HG03442 (cell line): ENCODE data around the gene CGB1.
"Not testable (repeated sequence)": the region's sequence is repeated elsewhere in the genome, so short reads cannot be mapped to it uniquely, and the experiment has no call there.

Experiments used
- ATAC-seq: cut with Tn5 transposase; IDR thresholded peaks from one replicate; pipeline ENCODE4 v1.9.1; 2021; ENCODE audit warnings: mild to moderate bottlenecking, moderate library complexity; ENCODE audit not compliant: unreplicated experiment

The CGB1 gene

DNA sequence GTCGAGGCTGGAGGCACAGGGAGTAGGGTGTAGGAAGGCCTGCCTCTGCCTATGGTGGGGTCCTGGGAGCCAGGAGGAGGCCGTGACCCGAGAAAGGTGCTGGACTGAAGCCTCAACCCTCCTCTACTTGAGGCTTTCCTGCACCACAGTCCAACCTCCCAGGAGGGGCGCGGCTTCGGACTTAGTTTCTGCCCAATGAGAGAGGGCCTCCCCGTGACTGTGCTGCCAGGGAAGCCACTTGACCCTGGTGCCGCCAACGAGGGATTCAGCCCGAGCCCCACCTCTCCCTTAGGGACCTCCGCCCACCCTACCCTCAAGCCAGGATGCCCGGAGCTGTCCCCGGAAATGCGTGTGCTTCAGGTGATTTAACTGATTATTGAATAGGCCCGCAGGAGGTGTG is 12.5 kb downstream of the CGB1 start, which contains the start of gene CGB3:
TSS of gene CGB3 (minus strand) at position 101 of the 400 bp plus-strand sequence. CDS start 362 bp downstream, outside the sequence.
- not testable (repeated sequence) for ATAC-seq

DNA sequence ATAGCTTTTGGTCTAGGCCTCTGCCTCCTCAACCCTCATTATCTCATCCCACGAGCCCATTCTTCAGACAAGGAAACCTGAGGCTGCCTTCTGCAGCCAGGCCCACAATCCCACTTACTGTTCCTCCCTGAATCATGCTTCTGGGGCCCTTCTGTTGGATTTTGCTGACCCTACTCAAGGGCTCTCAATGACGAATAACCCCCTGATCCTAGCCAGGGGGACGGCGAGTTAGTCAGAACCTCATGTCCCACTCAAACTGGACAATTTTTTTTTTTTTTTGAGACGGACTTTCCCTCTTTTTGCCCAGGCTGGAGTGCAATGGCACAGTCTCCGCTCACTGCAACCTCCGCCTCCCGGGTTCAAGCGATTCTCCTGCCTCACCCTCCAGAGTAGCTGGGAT is 14.6 kb downstream of the CGB1 start:
- ATAC-seq, result no peak

DNA sequence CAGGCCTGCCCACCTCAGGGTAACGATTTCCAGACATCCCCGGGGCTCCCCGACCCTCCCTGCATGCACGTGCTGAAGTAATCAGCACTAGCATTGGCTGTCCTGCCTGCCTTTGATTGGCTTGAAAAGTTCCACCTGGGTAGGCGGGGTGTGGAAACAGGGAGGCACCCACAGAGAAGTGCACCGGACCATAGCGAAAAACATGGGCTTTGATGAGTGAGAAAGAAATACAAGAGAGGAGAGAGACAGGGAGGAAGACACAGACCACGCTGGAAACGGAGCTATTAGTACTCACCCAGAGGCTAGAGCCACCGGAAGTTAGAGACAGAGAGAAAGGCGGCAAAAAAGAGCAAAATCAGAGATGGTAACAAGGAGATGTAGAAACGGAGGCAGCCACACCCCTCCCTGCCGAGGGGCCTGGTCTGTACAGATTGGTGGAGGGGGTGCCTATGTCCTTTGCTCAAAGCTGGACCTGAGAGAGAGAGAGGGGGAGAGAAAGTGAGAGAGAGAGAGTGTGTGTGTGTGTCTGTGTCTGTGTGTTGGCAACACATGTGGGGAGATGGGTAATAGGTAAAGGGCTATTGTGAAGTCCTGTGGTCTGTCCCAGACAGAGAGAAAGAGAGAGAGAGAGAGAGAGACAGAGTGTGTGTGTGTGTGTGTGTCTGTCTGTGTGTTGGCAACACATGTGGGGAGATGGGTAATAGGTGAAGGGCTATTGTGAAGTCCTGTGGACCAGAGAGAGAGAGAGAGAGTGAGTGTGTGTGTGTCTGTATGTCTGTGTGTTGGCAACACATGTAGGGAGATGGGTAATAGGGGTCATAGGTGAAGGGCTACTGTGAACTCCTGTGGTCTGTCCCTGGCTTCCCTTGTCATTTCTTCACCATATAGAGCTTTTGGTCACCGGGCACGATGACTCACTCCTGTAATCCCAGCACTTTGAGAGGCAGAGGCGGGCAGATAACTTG is 15.5 kb downstream of the CGB1 start:
- ATAC-seq, result no peak

DNA sequence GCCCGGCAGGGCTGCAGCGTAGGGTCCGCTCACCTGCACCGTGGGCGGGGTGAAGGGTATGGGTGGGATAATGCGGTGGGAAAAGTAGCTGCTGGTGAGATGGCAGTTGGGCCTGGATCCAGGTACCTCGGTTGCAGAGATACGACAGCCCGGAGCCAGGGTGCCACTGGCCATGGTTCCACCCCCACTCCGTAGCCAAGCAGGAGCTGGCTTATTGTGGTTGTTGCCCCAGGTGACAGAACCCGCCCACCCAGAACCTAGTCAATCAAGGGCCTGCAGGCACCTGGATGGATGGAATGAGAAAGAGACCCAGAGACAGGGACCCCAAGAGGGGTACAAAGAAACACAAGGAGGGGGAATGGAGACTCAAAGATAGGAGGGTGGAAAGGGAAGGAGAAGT is 16.4 kb downstream of the CGB1 start:
- no peak for ATAC-seq

DNA sequence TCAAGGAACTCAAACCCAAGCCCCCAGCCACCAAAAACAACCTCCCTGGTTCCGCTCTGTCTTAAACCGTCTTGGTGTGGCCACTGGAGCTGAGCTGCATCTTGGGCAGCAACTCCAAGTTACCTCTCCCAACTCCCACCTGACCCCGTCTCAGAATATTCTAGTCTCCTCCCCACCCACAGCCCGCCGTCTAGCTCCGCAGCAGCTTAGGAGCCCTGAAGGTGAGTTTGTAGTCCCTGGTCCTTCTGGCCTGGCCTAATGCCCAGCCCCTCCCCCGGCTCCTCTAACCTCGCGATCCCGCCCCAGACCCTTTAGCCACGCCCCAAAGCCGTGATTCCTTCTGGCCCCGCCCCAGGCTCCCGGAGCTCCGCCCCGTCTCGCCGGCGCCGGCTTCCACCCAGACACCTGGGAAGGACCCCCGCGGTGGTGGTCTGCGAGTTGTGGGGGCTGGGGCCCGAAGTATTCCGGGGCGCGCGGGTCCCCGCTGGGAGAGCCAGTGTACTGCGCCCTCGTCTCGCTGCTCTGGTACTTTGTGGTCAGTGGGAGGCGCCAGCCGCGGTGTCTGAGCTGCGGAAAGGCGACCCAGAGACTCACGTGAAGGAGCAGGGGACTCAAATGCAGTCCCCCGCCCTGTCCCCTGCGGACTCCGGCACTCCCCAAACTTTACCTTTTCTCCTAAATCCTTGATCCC is 17.3 kb downstream of the CGB1 start:
- no peak for ATAC-seq

DNA sequence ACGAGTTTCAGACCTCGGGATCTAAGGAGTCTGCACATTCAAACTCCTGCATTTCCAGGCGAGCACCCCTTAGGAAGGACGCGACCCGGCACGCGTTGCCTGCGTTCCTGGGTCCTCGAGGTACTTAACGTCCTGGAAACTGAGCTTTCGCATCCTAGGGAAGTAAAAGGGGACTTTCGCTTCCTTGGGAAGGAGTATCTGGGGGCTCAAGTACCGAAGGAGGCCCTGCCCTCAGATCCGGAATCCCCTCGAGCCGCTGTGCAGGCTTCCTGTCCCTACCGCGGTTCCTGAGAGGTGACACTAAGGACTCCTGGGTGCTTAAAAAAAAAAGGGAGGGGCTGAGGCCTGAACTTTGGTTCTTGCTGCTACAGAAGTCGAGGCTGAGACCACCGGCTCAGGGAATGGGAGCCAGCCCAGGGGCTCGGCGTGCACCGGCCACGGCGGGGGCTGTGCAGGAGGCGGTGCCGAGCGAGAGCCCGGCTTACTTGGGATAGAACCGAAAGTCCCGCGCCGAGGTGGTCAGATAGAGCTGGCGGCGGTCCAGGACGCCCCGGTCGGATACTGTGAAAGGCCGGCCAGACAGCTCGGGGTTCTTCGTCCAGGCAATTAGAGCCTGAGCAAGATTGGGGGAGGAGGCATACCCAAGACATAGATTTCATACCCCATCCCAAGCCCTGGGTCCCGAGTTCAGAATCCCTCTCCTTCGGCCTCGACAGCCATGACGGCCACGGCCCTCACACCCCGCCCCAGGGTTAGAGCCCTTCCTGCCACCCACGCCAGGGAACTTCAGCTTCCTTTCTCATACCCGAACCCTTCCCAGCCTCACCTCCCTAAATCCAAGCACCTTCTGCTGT is 18.1 kb downstream of the CGB1 start:
- not testable (repeated sequence) for ATAC-seq

DNA sequence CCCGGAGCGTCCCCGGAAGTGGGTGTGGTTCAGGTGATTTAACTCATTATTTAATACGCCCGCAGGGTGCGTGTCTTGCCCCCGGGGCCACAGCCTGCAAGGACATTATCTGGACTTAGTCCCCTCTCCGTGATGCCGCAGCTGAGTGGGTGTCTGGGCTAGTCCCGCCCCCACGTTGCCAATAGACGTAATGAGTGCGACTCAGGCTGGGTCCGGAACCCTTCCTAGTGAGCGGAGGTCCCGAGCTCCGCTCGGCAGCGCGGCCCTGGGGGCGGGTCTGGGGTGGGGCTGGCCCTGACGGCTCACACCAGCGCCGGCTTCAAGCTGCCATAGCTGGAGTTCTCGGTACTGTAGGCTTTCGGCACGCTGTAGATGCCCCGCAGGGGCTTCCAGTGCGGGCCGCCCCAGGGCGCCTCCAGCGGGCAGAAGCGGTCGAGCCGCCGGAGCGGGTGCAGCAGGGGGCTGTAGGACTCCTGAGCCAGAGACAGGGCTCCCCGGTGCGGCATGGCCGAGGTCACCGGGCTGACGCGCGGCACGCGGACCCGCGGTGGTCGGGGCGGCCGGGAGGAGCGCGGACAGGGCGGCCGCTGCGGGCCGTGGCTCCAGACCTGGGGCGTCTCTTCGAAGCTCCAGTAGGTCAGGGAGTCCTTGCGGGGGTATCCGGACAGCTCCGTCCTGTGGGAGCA is 18.9 kb downstream of the CGB1 start:
- ATAC-seq, result no peak

DNA sequence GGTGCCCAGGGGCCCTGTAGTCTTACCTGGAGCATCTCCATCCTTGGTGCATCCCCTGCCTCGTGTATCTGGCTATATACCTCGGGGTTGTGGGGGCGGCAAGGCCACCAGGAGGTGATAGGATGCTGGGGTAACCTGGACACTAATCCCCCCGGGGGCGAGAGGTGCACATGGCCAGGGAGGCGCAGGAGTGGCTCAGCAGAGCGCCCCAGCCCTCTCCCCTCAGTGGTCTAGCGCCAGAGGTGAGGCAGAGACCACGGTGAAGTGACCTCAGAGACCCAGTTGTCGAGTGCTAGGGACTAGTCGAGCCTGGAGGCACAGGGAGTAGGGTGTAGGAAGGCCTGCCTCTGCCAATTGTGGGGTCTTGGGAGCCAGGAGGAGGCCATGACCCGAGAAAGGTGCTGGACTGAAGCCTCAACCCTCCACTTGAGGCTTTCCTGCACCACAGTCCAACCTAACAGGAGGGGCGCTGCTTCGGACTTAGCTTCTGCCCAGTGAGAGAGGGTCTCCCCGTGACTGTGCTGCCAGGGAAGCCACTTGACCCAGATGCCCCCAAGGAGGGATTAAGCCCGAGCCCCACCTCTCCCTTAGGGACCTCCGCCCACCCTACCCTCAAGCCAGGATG is 19.5 kb downstream of the CGB1 start, which contains the start of gene LHB:
TSS of gene LHB (minus strand) at position 51 of the 625 bp plus-strand sequence. CDS start at position 41, 10 bp downstream.
- ATAC-seq, result no peak

DNA sequence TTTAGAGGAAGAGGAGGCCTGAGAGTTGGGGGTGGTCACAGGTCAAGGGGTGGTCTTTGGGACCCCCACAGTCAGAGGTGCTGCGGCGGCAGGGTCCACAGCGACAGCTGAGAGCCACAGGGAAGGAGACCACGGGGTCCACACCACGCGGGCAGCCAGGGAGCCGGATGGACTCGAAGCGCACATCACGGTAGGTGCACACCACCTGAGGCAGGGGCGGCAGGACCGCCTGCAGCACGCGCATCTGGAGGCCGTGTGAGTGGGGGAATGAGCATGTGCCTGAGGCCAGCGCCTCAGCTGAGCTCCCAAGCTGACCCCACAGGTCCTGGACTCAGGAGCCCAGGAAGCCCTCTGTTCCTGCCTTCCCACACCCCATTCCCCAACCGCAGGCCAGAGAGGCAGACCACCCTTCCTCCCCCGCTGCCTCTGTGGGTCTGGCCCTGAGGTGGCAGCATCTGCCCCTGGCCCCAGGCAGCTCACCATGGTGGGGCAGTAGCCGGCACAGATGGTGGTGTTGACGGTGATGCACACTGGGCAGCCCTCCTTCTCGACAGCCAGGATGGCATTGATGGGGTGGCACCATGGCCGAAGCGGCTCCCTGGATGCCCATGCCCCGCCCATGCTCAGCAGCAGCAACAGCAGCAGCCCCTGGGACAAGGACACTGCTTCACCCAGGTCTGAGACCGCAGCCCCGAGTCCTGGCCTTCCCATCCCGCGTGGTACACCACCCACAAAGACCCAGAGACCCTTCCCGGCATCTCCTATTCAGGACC is 20.4 kb downstream of the CGB1 start:
- ATAC-seq, result no peak

DNA sequence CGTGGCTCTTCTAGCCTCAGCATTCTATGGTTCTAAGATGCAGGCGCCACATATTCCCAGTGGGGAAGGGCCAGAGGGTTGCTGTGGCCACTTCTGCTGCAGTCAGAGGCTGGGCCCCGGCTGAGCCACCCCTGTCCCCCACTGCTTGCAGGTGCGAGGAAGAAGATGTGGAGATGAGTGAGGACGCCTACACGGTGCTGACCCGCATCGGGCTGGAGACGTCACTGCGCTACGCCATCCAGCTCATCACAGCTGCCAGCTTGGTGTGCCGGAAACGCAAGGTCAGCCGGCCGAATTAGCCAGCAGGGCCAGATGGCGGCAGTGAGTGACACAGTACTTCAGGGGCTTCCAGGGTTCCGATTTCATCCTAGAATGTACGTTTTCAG is 21.8 kb downstream of the CGB1 start:
- no peak for ATAC-seq

DNA sequence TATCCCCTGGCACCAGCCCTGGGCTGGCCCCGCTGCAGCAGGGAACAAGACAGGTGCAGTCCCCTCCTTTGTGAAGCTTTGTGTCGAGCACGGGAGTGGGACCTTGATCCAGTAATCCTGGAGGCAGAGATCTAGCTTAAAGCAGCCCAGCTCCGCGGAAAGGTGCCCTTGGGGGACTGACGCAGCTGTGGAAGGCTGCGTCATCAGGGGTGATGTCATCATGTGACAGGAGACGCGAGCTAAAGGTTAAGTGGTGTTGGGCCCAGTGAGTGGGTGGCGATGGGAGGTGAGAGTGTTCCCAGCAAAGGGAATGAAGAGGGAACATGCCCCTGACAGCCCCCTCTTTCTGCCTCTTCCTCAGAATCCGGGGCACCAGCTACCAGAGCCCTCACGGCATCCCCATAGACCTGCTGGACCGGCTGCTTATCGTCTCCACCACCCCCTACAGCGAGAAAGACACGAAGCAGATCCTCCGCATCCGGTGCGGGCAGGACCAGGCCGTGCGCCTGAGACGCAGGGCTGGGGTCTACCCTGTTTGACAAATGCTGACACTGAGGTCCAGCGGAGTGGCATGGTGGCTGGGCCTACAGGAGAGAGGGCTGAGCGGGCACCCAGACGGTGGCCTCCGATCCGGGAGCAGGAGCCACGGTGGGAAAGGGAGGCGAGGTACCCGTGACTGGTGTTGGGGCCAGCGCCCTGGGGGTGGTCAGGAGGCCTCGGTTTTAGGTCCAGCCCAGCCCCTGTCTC is 22.4 kb downstream of the CGB1 start:
- ATAC-seq, result no peak

DNA sequence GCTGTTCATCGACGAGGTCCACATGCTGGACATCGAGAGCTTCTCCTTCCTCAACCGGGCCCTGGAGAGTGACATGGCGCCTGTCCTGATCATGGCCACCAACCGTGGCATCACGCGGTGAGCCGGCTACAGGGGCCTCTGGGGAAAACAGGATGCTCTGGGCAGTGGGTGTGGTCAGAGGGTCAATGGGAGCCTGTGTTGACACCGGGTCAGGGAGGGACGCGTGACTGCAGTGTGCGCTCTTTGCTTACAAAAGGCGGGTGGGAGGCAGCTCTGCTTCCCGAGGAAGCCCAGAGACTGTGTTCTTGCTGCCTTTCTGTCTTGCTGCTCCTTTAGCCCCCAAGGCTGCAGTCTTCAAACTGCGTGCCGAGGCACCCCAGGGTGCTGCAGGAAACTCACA is 25.5 kb downstream of the CGB1 start:
- ATAC-seq, result no peak

DNA sequence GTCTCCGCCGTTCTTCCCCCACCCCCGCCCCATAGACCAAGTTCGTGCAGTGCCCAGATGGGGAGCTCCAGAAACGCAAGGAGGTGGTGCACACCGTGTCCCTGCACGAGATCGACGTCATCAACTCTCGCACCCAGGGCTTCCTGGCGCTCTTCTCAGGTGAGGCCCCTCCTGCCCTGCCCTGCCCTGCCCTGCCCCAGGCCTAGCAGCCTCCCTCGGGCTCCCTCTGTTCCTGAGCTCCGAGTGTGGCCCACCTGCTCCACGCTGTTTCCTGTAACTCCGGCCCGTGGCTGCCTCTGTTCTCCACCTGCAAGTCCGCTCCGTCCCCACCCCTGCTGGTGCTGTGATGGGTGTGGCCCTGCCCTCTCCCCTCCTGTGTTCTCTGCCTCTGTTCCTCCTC is 26.2 kb downstream of the CGB1 start:
- no peak for ATAC-seq

DNA sequence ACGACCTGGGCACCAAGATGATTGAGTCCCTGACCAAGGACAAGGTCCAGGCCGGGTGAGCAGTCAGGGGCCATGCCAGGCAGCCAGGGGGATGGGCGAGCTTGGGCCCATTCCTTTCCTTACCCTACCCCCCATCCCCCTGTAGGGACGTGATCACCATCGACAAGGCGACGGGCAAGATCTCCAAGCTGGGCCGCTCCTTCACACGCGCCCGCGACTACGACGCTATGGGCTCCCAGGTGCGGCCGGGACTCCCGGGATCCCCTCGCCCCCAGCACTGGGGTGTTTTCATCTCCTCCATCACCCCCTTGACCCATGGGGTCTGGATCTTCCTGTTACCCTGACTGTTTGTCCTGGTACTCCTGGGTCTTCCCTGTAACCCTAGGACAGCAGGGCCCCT is 26.9 kb downstream of the CGB1 start:
- ATAC-seq, result no peak

DNA sequence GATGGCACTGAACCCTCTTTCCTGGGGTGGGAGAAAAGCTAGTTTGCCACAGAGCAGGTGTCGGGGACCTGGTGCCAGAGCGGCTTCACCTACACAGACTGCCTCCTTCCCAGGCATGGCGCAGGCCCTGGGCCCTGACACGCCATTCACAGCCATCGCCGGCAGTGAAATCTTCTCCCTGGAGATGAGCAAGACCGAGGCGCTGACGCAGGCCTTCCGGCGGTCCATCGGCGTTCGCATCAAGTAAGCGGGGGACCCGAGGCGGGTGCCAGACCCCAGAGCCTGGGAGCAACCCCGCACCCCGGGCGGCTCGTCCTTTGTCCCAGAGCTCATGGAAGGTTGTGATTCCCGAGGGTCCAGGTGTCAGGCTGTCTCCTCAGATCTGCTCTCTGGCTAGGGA is 29.8 kb downstream of the CGB1 start:
- ATAC-seq, result no peak

DNA sequence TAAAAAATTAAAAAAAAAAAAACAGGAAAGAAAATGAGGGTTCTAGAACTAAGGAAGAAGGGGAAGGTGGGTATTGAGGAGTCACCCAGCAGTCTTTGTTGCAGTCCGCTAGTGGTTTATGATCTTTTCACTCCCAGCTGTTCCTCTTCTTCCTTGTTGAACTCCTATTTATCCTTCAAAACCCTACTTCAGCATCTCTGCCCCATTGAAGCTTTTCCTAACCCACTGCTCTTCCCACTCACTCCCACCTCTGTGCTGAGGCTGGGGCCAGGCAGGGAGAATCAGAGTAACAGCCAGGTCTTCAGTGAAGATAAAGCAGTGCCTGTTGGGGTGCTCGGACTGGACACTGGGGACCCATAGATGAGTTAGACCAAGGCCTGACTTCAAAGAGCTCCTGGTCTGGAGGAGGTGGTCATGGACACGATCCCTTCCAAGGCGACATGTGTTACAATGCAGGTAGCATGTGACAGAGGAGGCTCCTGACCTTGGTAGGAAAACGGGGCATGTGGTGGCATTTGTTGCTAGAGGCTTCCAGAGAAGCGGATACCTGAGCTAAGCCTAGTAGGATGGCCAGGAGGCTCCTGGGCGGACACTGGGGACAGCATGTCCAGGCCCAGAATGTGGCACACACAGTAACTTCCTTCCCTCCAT is 31.6 kb downstream of the CGB1 start:
- ATAC-seq, result no peak

DNA sequence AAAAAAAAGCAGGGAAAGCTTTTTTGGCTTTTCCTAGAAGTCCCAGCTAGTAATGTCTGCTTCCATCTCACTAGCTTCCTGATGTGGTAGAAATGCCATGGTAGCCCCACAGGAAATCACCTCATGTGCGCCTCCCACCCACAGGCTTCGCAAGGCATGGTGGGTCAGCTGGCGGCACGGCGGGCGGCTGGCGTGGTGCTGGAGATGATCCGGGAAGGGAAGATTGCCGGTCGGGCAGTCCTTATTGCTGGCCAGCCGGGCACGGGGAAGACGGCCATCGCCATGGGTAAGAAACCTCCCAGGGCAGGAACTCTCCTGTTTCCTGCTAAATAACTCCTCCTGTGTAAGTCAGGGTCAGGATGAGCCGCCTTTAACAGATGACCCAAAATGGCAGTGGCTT is 32.6 kb downstream of the CGB1 start:
- no peak for ATAC-seq
